Measurements from ENCODE around the gene INCA1.

DNA sequence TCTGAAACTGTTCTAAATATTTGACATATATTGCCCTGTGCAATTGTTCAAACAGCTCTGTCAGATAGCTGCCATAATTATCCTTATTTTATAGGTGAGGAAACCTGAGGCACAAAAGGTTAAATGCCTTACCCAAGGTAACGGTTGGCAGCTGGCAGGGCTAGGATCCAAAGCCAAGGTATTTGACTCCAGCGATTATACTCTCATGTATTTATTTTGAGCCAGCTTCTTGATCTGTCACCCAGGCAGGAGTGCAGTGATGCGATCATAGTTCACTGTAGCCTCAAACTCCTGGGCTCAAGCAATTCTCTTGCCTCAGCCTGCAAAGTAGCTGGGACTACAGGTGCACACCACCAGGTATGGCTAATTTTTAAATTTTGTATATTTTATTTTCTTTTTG, 39.2 kb downstream of the INCA1 start:
- TF ChIP-seq, protein P1, sequence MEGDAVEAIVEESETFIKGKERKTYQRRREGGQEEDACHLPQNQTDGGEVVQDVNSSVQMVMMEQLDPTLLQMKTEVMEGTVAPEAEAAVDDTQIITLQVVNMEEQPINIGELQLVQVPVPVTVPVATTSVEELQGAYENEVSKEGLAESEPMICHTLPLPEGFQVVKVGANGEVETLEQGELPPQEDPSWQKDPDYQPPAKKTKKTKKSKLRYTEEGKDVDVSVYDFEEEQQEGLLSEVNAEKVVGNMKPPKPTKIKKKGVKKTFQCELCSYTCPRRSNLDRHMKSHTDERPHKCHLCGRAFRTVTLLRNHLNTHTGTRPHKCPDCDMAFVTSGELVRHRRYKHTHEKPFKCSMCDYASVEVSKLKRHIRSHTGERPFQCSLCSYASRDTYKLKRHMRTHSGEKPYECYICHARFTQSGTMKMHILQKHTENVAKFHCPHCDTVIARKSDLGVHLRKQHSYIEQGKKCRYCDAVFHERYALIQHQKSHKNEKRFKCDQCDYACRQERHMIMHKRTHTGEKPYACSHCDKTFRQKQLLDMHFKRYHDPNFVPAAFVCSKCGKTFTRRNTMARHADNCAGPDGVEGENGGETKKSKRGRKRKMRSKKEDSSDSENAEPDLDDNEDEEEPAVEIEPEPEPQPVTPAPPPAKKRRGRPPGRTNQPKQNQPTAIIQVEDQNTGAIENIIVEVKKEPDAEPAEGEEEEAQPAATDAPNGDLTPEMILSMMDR (IDR thresholded peaks at IDR 0.05; ENCODE audit: low read depth, low read length, poor library complexity, severe bottlenecking): no peak
- TF ChIP-seq EZH2phosphoT487 (IDR thresholded peaks at IDR 0.05; ENCODE audit: borderline replicate concordance, low read length): no peak
